Activated naive CD4-positive, alpha-beta T cell treated with anti-CD3 and anti-CD28 coated beads, Interleukin-2, amount 50 U/mL, for 24 hours (primary cell): ENCODE results near the gene WDR70.

Source experiments
- H3K27ac Mint-ChIP-seq: one replicate; pipeline ENCODE4 v1.8.0; 2021; ENCODE audit warnings: mild to moderate bottlenecking, mixed read lengths
- H3K27me3 Mint-ChIP-seq: one replicate; pipeline ENCODE4 v1.8.0; 2021; ENCODE audit warnings: mixed read lengths
- H3K36me3 Mint-ChIP-seq: one replicate; pipeline ENCODE4 v1.8.0; 2021; ENCODE audit warnings: mixed read lengths
- H3K4me1 Mint-ChIP-seq: one replicate; pipeline ENCODE4 v1.8.0; 2021; ENCODE audit warnings: mixed read lengths
- H3K4me3 Mint-ChIP-seq: one replicate; pipeline ENCODE4 v1.8.0; 2021; ENCODE audit warnings: mild to moderate bottlenecking, mixed read lengths
- H3K9me3 Mint-ChIP-seq: one replicate; pipeline ENCODE4 v1.8.0; 2021; ENCODE audit warnings: mixed read lengths

The WDR70 gene

DNA sequence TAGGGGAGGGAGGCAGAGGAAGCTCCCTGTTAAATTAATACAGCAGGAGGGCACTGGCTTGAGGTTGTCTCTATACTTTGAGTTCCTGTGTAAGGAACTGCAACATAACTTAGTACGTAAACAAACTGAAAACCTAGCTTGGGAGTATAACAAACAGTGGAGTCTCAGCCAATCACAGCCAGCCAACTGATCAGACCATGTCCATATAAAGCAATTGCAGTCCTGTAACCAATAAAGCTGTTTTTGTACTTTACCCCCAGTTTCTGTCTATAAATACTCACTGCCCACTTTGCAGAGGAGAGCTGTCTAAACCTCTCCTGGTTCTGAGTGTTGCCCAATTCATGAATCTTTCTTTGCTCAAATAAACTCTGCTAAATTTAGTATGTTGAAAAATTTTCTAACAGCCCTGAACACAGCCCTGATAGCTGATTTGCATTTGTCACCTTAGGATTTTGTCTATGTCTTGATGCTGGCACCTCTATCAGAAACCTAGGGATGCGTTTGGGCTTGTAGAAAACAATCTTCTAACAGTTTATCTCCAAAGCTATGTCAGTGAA, 420.8 kb downstream of the WDR70 start:
- Mint-ChIP-seq H3K27me3 (peaks cover 4% of the 10 kb centered on the region), H3K4me3 (no peak overlapping the region), H3K4me1 (no peaks in the 10 kb centered on the region), H3K36me3 (peaks cover 1% of the 10 kb centered on the region), H3K27ac (no peak overlapping the region), H3K9me3 (peaks cover 5% of the 10 kb centered on the region)

DNA sequence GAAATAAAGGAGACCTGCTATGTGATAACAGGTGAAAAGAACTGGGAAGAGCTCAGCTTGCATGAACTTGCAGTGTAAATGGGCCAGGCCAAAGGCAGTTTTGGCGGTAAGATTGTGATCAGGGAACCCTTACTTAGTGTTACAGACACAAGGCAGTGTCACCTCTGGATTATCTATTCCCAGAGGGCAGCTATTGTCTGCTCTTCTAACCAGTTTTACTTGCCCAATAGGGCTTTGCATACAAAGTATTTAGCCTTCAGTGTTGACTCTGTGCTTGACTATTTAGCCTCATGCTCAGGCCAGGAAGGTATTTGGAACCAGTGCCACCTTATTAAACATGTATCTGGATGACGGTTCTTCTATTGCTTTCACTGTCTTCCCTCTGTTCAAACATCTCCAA, 422.4 kb downstream of the WDR70 start:
- Mint-ChIP-seq H3K36me3 (peaks cover 1% of the 10 kb centered on the region), H3K4me3 (no peak overlapping the region), H3K27ac (no peak overlapping the region), H3K4me1 (no peaks in the 10 kb centered on the region), H3K9me3 (peaks cover 10% of the 10 kb centered on the region), H3K27me3 (peaks cover 4% of the 10 kb centered on the region)
